ENCODE results near the gene PLEKHG2. TPM values are rescaled to one million over a fixed set of nuclear protein-coding genes. Genes with fewer than 3 reads are reported as not detected.
"Not testable (repeated sequence)": the region's sequence is repeated elsewhere in the genome, so short reads cannot be mapped to it uniquely, and the experiment has no call there.

The PLEKHG2 gene
- total and polyA plus RNA-seq, 4 donors, result 2.1 to 4.5 (median 3.0) TPM

GRCh38 chr19:39375929-39376328 is 36.5 kb upstream of the PLEKHG2 start:
- Histone ChIP-seq H3K9ac (ENCODE audit: low read depth in 1 of 2, low read length in 2 of 2) (no peak overlapping the region), H3K4me1 (ENCODE audit: control insufficient read depth in 4 of 4, insufficient read depth in 4 of 4, low read length in 3 of 4) (peaks cover 17 to 60% (median 56%) of the 10 kb centered on the region in 4 donors), H3K36me3 (ENCODE audit: control insufficient read depth in 4 of 4, insufficient read depth in 3 of 4, low read depth in 1 of 4, low read length in 3 of 4) (peaks cover 13 to 28% (median 23%) of the 10 kb centered on the region in 4 donors), H3K4me3 (ENCODE audit: low read depth in 1 of 3, low read length in 3 of 3) (no peak overlapping the region), H3K27me3 (ENCODE audit: control insufficient read depth in 4 of 4, insufficient read depth in 4 of 4, low read length in 3 of 4) (no peaks in the 10 kb centered on the region), H3K27ac (ENCODE audit: low read depth in 1 of 2, low read length in 2 of 2) (peak overlapping the region in 1 of 2 donors; percentile 38), H3K9me3 (ENCODE audit: control insufficient read depth in 4 of 4, low read length in 3 of 4) (no peaks in the 10 kb centered on the region)
- TF ChIP-seq RAD21 (IDR thresholded peaks at IDR 0.05), result no peak
- TF ChIP-seq HNF4A (conservative IDR thresholded peaks at IDR 0.05), result no peak
- no peak for TF ChIP-seq YY1 (IDR thresholded peaks at IDR 0.05)
- TF ChIP-seq SP1 (IDR thresholded peaks at IDR 0.05), result no peak
- no peak for TF ChIP-seq GABPA (IDR thresholded peaks at IDR 0.05 in 1 of 2, conservative IDR thresholded peaks at IDR 0.05 in 1 of 2)
- TF ChIP-seq TAF1 (conservative IDR thresholded peaks at IDR 0.05), result no peak
- TF ChIP-seq RXRA (IDR thresholded peaks at IDR 0.05), result no peak
- TF ChIP-seq FOXA2 (IDR thresholded peaks at IDR 0.05), result no peak
- DNase-seq (ENCODE audit: low spot score), result no peak

DNA sequence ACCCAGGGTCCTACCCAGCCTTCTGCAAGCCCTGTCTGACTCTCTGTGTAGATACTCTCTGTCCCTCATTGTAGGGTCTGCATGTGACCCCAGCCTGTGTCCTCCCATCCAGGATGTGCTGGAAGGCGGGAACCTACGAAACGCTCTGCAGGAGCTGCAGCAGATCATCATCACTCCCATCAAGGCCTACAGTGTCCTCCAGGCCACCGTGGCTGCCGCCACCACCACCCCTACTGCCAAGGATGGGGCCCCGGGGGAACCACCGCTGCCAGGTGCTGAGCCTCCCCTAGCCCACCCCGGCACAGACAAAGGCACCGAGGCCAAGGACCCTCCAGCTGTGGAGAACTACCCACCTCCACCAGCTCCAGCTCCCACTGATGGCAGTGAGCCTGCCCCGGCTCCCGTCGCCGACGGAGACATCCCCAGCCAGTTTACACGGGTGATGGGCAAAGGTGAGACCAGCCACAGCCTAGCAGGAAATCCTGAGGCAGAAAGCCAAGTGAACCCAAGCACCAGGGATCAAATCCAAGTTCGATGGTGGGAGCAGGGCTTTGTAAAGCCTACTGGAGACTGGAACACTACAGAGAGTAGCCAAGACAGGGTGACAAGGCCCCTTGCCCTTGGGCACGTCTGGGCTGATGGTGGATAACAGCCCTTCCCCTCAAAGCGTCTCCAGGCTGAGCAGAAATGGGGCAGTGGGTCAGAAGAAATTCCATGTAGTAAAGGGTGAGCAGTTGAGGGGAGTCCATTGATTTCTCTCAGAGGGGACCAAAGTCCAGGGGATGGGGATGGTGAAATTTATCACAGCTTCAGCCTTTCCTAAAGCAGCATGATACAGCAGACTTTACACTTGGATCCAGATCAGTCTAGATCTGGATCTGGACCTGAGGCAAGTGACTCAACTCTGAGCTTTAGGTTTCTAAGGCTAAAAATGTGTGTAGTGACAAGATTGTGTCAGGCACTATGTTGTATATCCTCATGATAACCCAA is 34.8 kb upstream of the PLEKHG2 start:
- H3K27me3 ChIP-seq (ENCODE audit: control insufficient read depth in 4 of 4, insufficient read depth in 4 of 4, low read length in 3 of 4), result no peaks in the 10 kb centered on the region
- H3K9me3 ChIP-seq (ENCODE audit: control insufficient read depth in 4 of 4, low read length in 3 of 4), result no peaks in the 10 kb centered on the region
- peaks cover 15 to 50% (median 47%) of the 10 kb centered on the region in 4 donors for H3K4me1 ChIP-seq (ENCODE audit: control insufficient read depth in 4 of 4, insufficient read depth in 4 of 4, low read length in 3 of 4)
- H3K27ac ChIP-seq (ENCODE audit: low read depth in 1 of 2, low read length in 2 of 2), result peak overlapping the region; percentile 78 to 83
- DNase-seq (ENCODE audit: low spot score), result peak; percentile 51
- TF ChIP-seq REST (IDR thresholded peaks at IDR 0.05), result no peak
- peak; percentile 97 for TF ChIP-seq SP1 (IDR thresholded peaks at IDR 0.05)
- TF ChIP-seq CTCF (IDR thresholded peaks at IDR 0.05; ENCODE audit: low read depth, low read length, missing input control), result no peak
- TF ChIP-seq ATF3 (IDR thresholded peaks at IDR 0.05), result peak; percentile 82
- TF ChIP-seq, protein P1, sequence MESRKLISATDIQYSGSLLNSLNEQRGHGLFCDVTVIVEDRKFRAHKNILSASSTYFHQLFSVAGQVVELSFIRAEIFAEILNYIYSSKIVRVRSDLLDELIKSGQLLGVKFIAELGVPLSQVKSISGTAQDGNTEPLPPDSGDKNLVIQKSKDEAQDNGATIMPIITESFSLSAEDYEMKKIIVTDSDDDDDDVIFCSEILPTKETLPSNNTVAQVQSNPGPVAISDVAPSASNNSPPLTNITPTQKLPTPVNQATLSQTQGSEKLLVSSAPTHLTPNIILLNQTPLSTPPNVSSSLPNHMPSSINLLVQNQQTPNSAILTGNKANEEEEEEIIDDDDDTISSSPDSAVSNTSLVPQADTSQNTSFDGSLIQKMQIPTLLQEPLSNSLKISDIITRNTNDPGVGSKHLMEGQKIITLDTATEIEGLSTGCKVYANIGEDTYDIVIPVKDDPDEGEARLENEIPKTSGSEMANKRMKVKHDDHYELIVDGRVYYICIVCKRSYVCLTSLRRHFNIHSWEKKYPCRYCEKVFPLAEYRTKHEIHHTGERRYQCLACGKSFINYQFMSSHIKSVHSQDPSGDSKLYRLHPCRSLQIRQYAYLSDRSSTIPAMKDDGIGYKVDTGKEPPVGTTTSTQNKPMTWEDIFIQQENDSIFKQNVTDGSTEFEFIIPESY (IDR thresholded peaks at IDR 0.05), result peak; percentile 70
- TF ChIP-seq EGR1 (IDR thresholded peaks at IDR 0.05; ENCODE audit: low read depth in 2 of 2), result peak in 1 of 2 donors; percentile 68
- TF ChIP-seq RAD21 (IDR thresholded peaks at IDR 0.05), result peak in 1 of 2 donors; percentile 30
- TF ChIP-seq FOXA2 (IDR thresholded peaks at IDR 0.05), result no peak
- peak; percentile 88 for TF ChIP-seq YY1 (IDR thresholded peaks at IDR 0.05)
- TF ChIP-seq FOXA1 (IDR thresholded peaks at IDR 0.05), result no peak
- peak; percentile 96 to 99 for TF ChIP-seq HNF4A (conservative IDR thresholded peaks at IDR 0.05)
- peak in 1 of 2 donors; percentile 46 for TF ChIP-seq GABPA (IDR thresholded peaks at IDR 0.05 in 1 of 2, conservative IDR thresholded peaks at IDR 0.05 in 1 of 2)
- peak; percentile 74 for TF ChIP-seq MAX (IDR thresholded peaks at IDR 0.05)
- TF ChIP-seq RXRA (IDR thresholded peaks at IDR 0.05), result peak; percentile 90 to 91
- no peak for TF ChIP-seq TAF1 (conservative IDR thresholded peaks at IDR 0.05)
- peak; percentile 67 to 89 for TF ChIP-seq JUND (IDR thresholded peaks at IDR 0.05)
- TF ChIP-seq NR2F2 (IDR thresholded peaks at IDR 0.05), result peak; percentile 49
- peak; percentile 98 for TF ChIP-seq HNF4G (IDR thresholded peaks at IDR 0.05)
- peak overlapping the region; percentile 8 to 26 (median 14) for H3K4me3 ChIP-seq (ENCODE audit: low read depth in 1 of 3, low read length in 3 of 3)
- no peak overlapping the region for H3K9ac ChIP-seq (ENCODE audit: low read depth in 1 of 2, low read length in 2 of 2)
- 34% methylated on average over 18 of the region's 18 CpGs for WGBS
- H3K36me3 ChIP-seq (ENCODE audit: control insufficient read depth in 4 of 4, insufficient read depth in 3 of 4, low read depth in 1 of 4, low read length in 3 of 4), result peaks cover 14 to 41% (median 27%) of the 10 kb centered on the region in 4 donors

DNA sequence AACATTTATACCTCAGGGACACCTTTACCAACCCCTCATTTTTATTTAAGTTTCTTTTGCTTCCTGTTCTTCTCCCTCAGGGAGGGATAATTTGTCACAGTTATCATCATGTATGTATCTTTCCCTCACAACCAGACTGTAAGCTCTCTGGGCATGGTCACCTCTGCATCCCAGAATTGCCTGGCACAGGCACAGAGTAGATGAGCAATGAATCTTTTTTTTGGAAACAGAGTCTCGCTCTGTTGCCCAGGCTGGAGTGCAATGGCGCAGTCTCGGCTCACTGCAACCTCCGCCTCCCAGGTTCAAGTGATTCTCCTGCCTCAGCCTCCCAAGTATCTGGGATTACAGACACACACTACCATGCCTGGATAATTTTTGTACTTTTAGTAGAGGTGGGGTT is 33.1 kb upstream of the PLEKHG2 start:
- Histone ChIP-seq H3K4me1 (ENCODE audit: control insufficient read depth in 4 of 4, insufficient read depth in 4 of 4, low read length in 3 of 4) (peaks cover 15 to 37% (median 35%) of the 10 kb centered on the region in 4 donors), H3K36me3 (ENCODE audit: control insufficient read depth in 4 of 4, insufficient read depth in 3 of 4, low read depth in 1 of 4, low read length in 3 of 4) (peaks cover 14 to 54% (median 35%) of the 10 kb centered on the region in 4 donors)
- WGBS, result 97% methylated on average over 4 of the region's 4 CpGs
- H3K9ac ChIP-seq (ENCODE audit: low read depth in 1 of 2, low read length in 2 of 2); DNase-seq (ENCODE audit: low spot score); H3K27ac ChIP-seq (ENCODE audit: low read depth in 1 of 2, low read length in 2 of 2); H3K27me3 ChIP-seq (ENCODE audit: control insufficient read depth in 4 of 4, insufficient read depth in 4 of 4, low read length in 3 of 4); H3K4me3 ChIP-seq (ENCODE audit: low read depth in 1 of 3, low read length in 3 of 3); H3K9me3 ChIP-seq (ENCODE audit: control insufficient read depth in 4 of 4, low read length in 3 of 4): not testable (repeated sequence)
